A549 treated with AZD9567 at 1 μM for 4 hours (cell line): ENCODE data around the gene ZNF552. TPM values are rescaled to one million over a fixed set of nuclear protein-coding genes. Genes with fewer than 3 reads are reported as not detected.

Source experiments
- total RNA-seq: library from RNA; stranded (reverse); fragments of 200-300 nt; extraction: Qiagen RNA extraction; gene quantifications from 5 replicates; pipeline ENCODE4 v1.2.3, GENCODE V29; 2022; ENCODE audit not compliant: insufficient read depth

ZNF552 gene
- 4.9 to 7.3 TPM (median 5.0 TPM) in 5 replicates for total RNA-seq

DNA sequence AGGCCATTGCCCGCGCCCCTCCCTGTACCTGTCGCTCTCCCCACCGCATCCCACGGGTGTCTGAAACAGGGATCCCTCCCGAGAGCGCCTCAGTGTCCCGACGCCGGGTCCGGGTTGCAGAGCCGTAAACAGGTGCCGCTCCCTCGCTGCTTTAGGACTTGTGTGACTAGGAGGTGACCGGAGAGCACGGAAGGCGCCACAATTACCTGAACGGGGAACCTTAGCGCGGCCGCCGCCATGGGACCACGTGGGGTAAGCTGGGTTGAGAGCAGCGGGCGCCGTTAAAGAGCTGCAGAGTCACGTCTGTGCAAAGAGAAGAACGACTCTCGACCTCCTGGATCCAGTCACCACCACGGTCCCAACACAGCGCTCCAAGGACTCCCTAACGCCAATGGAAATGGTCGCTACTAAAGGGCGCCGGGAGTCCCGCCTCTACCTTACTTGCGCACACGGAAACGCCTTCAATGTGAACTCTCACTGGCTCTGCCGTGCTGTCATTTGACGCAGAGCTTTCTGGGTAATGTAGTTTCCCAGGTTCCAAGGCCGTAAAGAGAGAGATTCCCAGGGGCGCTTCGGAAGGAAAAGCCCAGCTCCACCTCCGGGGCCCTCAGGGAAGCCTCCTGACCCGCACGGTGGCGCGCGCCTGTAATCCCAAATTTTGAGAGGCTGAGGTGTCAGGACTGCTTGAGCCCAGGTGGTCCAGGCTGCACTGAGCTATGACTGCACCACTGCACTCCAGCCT, at the start of gene ZNF552:
Gene ZNF552 (minus strand): TSS at position 409 of the 742 bp plus-strand sequence. CDS start 170 bp downstream, at position 239.

DNA sequence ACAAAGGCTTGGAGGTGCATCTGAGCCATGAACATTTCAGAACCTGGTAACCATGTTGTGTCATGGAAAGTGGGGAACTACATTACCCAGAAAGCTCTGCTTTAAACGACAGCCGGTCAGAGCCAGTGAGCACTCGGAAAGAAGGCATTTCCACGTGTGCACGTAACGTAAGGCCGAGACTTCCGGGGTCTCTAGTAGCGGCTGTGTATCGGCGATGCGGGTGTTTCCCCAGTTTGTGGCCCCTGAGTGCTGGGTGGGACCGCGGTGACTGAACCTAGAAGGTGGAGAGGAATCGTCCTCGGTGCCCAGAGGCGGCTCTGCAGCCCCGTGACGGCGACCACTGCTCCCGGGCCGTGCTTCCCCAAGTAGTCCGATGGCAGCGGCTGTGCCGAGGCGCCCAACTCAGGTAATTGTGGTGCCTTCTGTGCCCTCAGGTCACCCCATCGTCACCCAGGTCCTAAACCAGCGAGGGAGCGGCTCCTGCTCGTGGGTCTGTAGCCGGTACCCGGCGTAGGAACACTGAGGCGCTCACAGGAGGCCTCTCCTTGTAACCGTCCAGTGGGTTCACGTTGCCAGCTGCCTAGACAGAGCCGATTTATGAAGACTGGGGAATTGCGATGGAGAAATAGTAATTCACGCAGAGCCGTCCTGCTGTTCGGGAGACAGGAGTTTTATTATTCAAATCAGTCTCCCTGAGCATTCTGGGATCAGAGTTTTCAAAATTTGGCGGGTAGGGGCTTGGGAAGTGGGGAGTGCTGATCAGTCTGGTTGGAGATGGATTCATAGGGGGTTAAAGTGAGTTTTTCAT, 35.2 kb upstream of the ZNF552 start, which contains the start of gene ZNF587:
Gene ZNF587 (plus strand): TSS at position 194 of the 808 bp plus-strand sequence. CDS start 180 bp downstream, at position 374.

GRCh38 chr19:57830071-57830602, 15.4 kb upstream of the ZNF552 start, which contains the start of gene ZNF587B:
TSS of gene ZNF587B (plus strand) at chr19:57830299. CDS start at chr19:57830529, 230 bp downstream.

DNA sequence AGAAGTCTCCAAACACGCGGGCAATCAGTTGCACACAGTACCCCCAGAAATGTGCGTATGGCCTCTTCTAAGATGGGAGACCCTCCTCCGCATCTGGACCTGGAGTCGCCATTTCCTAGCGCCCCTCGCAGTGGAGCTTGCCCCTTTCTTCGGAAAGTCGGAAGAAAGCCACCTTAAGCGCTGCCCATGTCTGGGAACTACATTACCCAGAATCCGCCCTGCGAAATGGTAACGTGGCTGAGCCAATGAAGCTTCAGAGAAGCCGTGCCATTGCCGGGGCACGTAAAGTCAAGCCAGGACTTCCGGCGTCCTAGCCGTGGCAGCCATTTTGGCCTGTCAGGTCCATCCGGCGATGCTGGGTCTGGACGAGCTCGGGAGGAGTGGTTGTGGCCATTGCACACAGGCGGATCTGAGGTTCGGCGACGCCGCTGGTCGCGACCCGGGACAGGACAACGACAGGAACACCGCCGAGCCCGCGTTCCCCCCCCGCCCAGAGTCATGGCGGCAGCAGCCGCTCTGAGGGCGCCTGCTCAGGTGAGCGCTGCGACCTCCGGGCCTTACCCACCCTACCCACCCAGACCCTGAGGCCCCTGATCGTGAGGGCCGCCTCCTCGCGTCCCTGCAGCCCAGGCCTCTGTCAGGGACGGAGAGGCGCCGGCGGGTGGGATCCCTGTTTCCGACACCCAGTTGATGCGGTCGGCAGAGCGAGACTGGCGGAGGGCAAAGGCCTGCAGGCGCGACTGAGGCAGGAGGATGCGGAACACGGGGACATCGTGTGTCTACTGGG, 45.2 kb downstream of the ZNF552 start, which contains the start of gene ZNF586:
Gene ZNF586 (plus strand): TSS at position 332 of the 787 bp plus-strand sequence. CDS start 167 bp downstream, at position 499.

Other genes starting within 250 kb of the ZNF552 start
- 3.4 to 4.6 TPM (median 4.2 TPM) in 5 replicates for gene ZNF416, start 236.0 kb downstream of the ZNF552 start, total RNA-seq
- gene ZIK1, start 230.8 kb downstream of the ZNF552 start, total RNA-seq, result 0.18 TPM in 1 of 5 replicates, not detected in the others
- gene ZNF530, start 215.0 kb downstream of the ZNF552 start, total RNA-seq, result 3.9 to 6.5 TPM (median 4.6 TPM) in 5 replicates
- 7.5 to 20.4 TPM (median 8.9 TPM) in 5 replicates for gene ZNF134, start 200.7 kb downstream of the ZNF552 start, total RNA-seq
- 5.6 to 7.8 TPM (median 6.5 TPM) in 5 replicates for gene ZNF211, start 181.7 kb downstream of the ZNF552 start, total RNA-seq
- not detected in 5 replicates for gene ZSCAN4, start 146.0 kb downstream of the ZNF552 start, total RNA-seq
- gene ZNF551, start 132.9 kb downstream of the ZNF552 start, total RNA-seq, result 5.3 to 5.6 TPM (median 5.6 TPM) in 5 replicates
- gene ZNF154, start 105.7 kb downstream of the ZNF552 start, total RNA-seq, result not detected in 5 replicates
- 0.76 to 1.3 TPM (median 1.0 TPM) in 5 replicates for gene ZNF671, start 87.3 kb downstream of the ZNF552 start, total RNA-seq
- gene ZNF776, start 68.1 kb downstream of the ZNF552 start, total RNA-seq, result 5.2 to 10.3 TPM (median 5.8 TPM) in 5 replicates
- gene ZNF586, start 45.2 kb downstream of the ZNF552 start, total RNA-seq, result 4.8 to 12.4 TPM (median 5.5 TPM) in 5 replicates
- 5.4 to 7.7 TPM (median 7.6 TPM) in 5 replicates for gene ZNF587B, start 15.4 kb upstream of the ZNF552 start, total RNA-seq
- gene ZNF587, start 34.9 kb upstream of the ZNF552 start, total RNA-seq, result 6.1 to 15.3 TPM (median 7.3 TPM) in 5 replicates
- 1.8 to 3.6 TPM (median 3.1 TPM) in 4 of 5 replicates, not detected in the other for gene ZNF814, start 74.1 kb upstream of the ZNF552 start, total RNA-seq
- 2.7 to 4.3 TPM (median 3.4 TPM) in 5 replicates for gene ZNF417, start 101.7 kb upstream of the ZNF552 start, total RNA-seq
- gene ZNF418, start 120.5 kb upstream of the ZNF552 start, total RNA-seq, result 0.91 to 1.2 TPM (median 1.1 TPM) in 5 replicates
- 0.94 to 1.4 TPM (median 1.2 TPM) in 5 replicates for gene ZNF256, start 132.8 kb upstream of the ZNF552 start, total RNA-seq
- 0.09 TPM in 1 of 5 replicates, not detected in the others for gene C19orf18, start 159.6 kb upstream of the ZNF552 start, total RNA-seq
- gene ZNF606, start 187.9 kb upstream of the ZNF552 start, total RNA-seq, result 1.0 to 3.6 TPM (median 2.6 TPM) in 5 replicates
- gene ZSCAN1, start 219.1 kb upstream of the ZNF552 start, total RNA-seq, result not detected in 5 replicates
- gene ZNF135, start 244.4 kb upstream of the ZNF552 start, total RNA-seq, result not detected in 5 replicates